GM12873 (cell line): ENCODE data around the gene PTOV1.

Experiments used
- CTCF ChIP-seq: IDR thresholded peaks from 2 replicates; pipeline ENCODE4 v1.5.1; 2012; ENCODE audit warnings: low read depth, mild to moderate bottlenecking, moderate library complexity, low read length, control low read depth; ENCODE audit not compliant: insufficient read depth; ENCODE audit errors: missing control alignments

The PTOV1 gene

GRCh38 chr19:49894879-49895565 is 44.1 kb downstream of the PTOV1 start:
- no peak for TF ChIP-seq CTCF

DNA sequence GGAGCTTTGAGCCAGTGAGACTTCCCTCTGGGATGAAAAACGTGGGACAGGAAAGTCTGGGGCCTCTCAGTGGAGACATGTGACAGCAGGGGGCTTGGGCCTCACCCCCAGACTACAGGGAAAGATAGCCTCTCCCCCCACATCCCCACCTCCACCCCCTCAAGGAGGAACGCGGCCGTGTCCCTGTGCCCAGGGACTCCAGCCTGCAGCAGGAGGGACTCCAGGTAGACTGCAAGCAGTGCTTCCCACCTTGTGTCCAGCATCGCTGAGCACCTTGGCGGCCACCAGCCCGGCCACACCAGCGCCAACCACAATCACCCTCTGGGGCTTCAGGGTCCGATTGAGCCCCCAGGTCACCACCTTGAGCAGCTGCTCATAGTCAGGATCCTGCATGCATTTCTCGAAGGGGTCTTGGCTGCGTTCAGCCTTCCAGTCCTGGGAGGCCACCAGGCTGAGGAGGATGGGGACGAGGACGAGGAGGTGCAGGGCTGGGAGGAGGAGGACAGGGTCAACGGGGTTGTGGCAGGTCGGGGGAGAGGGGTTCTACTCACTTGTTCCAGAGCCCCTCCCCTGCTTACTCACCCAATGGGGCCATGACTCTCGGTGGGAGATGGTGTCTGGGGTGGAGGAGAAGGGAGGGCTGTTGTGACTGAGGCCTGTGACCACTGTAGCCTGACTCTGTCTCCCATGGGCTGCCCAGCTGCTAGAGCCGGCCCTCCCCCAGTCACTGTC is 44.8 kb downstream of the PTOV1 start:
- no peak for TF ChIP-seq CTCF

DNA sequence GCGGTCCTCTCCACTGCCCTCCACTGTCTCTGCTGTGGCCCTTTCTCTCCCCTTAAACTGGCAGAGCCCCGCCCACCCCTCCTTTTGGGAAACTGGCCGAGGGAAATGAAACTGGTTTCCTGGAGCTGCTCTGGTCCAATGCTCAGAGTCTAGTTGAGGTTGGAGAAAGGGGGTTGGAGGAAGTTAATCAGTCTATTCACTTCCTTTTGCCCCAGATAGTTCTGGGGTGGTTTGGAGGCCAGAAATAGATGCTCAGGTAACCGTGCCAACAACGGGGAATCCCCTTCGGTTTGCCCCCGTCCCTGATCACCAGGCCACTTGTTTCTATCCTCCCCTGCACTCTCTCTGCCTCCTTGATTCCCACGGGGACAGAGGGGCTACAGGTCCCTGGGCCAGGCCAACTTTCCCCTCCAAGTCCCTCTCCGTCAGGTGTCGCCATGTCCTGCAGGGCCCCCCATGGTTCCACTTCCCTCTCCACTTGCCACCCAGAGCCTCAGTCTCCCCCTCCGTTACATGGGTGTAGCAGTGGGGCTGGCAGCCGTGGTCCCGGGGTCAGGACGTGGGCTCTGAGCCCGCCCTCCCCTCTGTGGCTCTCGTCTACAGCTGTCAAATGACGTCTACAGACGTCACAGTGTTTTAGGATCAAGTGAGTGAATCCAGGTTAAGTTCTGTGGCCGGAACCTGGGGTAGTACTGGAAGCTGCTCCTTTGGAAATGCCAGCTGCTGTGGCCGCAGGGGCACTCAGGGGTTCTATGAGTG is 46.1 kb downstream of the PTOV1 start, which contains the start of gene IL4I1:
TSS of gene IL4I1 (minus strand) at position 25 of the 759 bp plus-strand sequence. CDS start 727 bp downstream, outside the sequence.
- TF ChIP-seq CTCF, result no peak

- no peak for TF ChIP-seq CTCF
Measured at GRCh38 chr19:49904136-49904535, 53.2 kb downstream of the PTOV1 start.

DNA sequence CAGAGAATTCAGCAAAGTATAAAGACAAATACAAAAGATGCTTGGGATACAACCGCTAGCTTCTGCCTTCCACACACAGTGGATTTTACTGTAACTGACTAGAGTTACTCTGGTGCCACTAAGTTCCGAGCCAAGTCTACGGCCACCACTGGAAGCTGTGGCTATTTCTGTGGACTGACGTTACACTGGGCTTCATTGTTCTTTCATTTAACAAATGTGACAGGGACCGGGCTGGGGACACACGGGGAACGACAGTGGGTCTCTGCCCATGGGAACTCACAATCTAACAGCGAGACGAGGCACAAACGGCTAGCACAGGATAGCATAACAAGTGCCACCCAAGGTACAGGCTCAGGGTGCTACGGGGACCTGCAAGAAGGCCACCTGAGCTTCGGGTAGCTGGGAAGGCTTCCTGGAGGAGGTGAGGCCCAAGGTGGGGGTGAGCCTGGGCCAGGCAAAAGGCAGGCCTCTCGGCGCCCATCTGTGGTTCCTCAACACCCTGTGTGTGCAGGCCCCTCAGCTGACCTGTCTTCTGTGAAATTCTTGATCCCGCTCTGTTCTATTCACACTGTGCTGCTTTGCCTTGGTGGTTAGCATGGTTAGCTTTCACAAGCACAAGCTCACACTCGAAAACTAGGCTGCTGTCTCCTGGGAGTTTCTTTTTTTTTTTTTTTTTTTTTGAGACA is 56.1 kb downstream of the PTOV1 start:
- no peak for TF ChIP-seq CTCF

GRCh38 chr19:49907745-49908446 is 56.9 kb downstream of the PTOV1 start:
- no peak for TF ChIP-seq CTCF
